Activated B cell treated with CpG ODN at 0.5 μM for 24 hours (primary cell): ENCODE measurements around the gene RAP1A. TPM values are rescaled to one million over a fixed set of nuclear protein-coding genes. Genes with fewer than 3 reads are reported as not detected.

Experiments
- ATAC-seq: fragments of 200-7000 bp; cut with Tn5 transposase; one replicate; pipeline ENCODE4 v1.10.0; 2021; ENCODE audit warnings: low read depth, mild to moderate bottlenecking, moderate library complexity
- CTCF ChIA-PET: fragments of 350-600 bp; sonication (Branson Sonifier 250); formaldehyde crosslinking; loops from one replicate; lab custom pipeline; 2021; ENCODE audit warnings: antibody characterized with exemption; lab: Charles Lee
- POLR2A ChIA-PET: fragments of 350-600 bp; sonication (Branson Sonifier 250); formaldehyde crosslinking; loops from one replicate; lab custom pipeline; 2021; ENCODE audit warnings: antibody characterized with exemption; lab: Charles Lee
- DNase-seq: peaks from one replicate; pipeline ENCODE4 v3.0.0; 2022
- H3K27ac Mint-ChIP-seq: one replicate; pipeline ENCODE4 v1.8.0; 2020; ENCODE audit warnings: mixed read lengths
- H3K27me3 Mint-ChIP-seq: one replicate; pipeline ENCODE4 v1.8.0; 2021; ENCODE audit warnings: mixed read lengths
- H3K36me3 Mint-ChIP-seq: one replicate; pipeline ENCODE4 v1.8.0; 2021; ENCODE audit warnings: low read depth, mixed read lengths
- H3K4me1 Mint-ChIP-seq: one replicate; pipeline ENCODE4 v1.8.0; 2021; ENCODE audit warnings: mixed read lengths
- H3K4me3 Mint-ChIP-seq: one replicate; pipeline ENCODE4 v1.8.0; 2020; ENCODE audit warnings: mild to moderate bottlenecking, mixed read lengths
- H3K9me3 Mint-ChIP-seq: one replicate; pipeline ENCODE4 v1.8.0; 2020; ENCODE audit warnings: mixed read lengths
- intact Hi-C: fragments of 100-400 bp; cut with micrococcal nuclease; formaldehyde crosslinking; loops from one replicate; pipeline ENCODE4 v1.15.1; 2024
- total RNA-seq: library from RNA; stranded (reverse); gene quantifications from 2 replicates; pipeline ENCODE4 v1.2.3, GENCODE V29; 2022
- TF ChIP-seq, protein P1 (sequence below): fragments of 200-600 bp; IDR thresholded peaks from one replicate; pipeline ENCODE4 v1.8.0; 2022; ENCODE audit warnings: antibody characterized with exemption, mild to moderate bottlenecking

The RAP1A gene
- total RNA-seq, 1 donor from 2014 or later, result 93.8 TPM

DNA sequence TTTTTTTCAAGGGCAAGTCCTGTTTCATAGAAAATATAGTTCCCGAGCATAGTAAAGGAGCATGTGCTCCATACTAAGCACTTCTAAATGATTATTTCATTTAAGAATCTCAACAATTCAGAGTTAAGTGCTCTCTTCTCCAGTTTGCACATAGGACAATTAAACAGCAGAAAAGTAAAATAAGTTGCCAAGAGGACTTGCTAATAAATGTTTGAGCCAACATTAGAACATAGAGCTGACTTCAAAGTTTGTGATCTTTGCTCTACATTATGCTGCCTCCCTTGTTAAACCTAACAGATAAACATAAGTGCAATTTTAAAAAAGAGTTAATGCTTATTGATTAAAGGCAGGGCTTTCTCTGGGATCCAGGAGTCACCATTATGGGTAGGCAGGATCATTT, 23.8 kb upstream of the RAP1A start:
- intact Hi-C loops, result no loop called here
- Mint-ChIP-seq H3K4me3 (no peak overlapping the region), H3K9me3 (no peaks in the 10 kb centered on the region), H3K36me3 (no peaks in the 10 kb centered on the region), H3K27me3 (no peaks in the 10 kb centered on the region), H3K4me1 (peaks cover 80% of the 10 kb centered on the region), H3K27ac (peak overlapping the region; percentile 4)
- TF ChIP-seq, protein P1, sequence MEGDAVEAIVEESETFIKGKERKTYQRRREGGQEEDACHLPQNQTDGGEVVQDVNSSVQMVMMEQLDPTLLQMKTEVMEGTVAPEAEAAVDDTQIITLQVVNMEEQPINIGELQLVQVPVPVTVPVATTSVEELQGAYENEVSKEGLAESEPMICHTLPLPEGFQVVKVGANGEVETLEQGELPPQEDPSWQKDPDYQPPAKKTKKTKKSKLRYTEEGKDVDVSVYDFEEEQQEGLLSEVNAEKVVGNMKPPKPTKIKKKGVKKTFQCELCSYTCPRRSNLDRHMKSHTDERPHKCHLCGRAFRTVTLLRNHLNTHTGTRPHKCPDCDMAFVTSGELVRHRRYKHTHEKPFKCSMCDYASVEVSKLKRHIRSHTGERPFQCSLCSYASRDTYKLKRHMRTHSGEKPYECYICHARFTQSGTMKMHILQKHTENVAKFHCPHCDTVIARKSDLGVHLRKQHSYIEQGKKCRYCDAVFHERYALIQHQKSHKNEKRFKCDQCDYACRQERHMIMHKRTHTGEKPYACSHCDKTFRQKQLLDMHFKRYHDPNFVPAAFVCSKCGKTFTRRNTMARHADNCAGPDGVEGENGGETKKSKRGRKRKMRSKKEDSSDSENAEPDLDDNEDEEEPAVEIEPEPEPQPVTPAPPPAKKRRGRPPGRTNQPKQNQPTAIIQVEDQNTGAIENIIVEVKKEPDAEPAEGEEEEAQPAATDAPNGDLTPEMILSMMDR, result no peak
- ATAC-seq (no peak), DNase-seq (no peak)
- ChIA-PET POLR2A (interaction anchor here (0.7 to 2.4 kb wide), 7 partner anchors 12 to 119 kb away, joined by 3 to 21 read pairs (median 4); partner anchors contain the start of gene RAP1A), CTCF (interaction anchor here (1.5 kb wide), 1 partner anchor 88 kb away, joined by 7 read pairs; no protein-coding TSS in a partner anchor)

DNA sequence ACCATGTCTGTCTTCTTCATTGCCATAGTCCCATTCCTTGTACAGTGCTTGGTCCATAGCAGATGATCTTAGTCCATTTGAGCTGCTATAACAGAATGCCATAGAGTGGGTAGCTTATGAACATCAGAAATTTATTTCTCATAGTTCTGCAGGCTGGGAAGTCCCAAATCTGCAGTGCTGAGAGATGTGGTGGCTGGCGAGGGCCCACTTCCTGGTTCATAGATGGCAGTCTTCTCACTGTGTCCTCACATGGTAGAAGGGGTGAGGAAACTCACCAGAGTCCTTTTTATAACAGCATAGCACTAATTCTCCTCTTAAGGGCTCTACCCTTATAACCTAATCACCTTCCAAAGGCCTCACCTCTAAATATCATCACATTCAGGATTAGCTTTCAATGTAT, 23.1 kb upstream of the RAP1A start:
- Mint-ChIP-seq H3K27me3 (no peaks in the 10 kb centered on the region), H3K4me3 (peak overlapping the region; percentile 50), H3K36me3 (no peaks in the 10 kb centered on the region), H3K27ac (peak overlapping the region; percentile 81), H3K9me3 (no peaks in the 10 kb centered on the region), H3K4me1 (peaks cover 87% of the 10 kb centered on the region)
- peak; percentile 48 for ATAC-seq
- TF ChIP-seq, protein P1, result no peak
- ChIA-PET CTCF (interaction anchor here (1.5 kb wide), 1 partner anchor 89 kb away, joined by 7 read pairs; no protein-coding TSS in a partner anchor), POLR2A (interaction anchor here (0.7 to 2.4 kb wide), 5 partner anchors 20 to 120 kb away, joined by 3 to 21 read pairs (median 14); partner anchors contain the start of gene RAP1A)
- intact Hi-C loops, result no loop called here
- DNase-seq, result no peak

DNA sequence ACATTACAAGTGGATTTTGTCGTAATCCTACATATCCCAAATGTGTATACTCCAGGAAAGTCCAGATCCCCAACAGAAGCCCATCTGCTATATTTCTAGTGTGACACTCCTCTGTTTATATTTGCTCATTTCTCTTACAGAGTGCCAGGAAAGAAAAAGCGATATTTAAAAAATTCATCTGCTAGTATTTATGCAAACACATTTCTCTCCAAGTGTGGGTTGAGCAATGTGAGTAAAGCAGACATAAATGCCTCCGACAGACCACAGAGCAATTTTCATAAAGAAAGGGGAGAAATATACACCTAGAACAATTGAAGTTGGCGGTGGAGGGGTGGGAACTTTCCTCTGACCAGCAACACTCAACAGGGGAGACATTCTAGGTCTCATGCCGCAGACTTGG, 22.2 kb upstream of the RAP1A start:
- POLR2A ChIA-PET, result interaction anchor here (0.7 kb wide), 1 partner anchor 13 kb away, joined by 3 read pairs; no protein-coding TSS in a partner anchor
- CTCF ChIA-PET, result no interaction called here
- intact Hi-C loops, result no loop called here
- no peaks in the 10 kb centered on the region for H3K9me3 Mint-ChIP-seq
- no peaks in the 10 kb centered on the region for H3K36me3 Mint-ChIP-seq
- peak overlapping the region; percentile 7 for H3K27ac Mint-ChIP-seq
- no peak overlapping the region for H3K4me3 Mint-ChIP-seq
- ATAC-seq (no peak), DNase-seq (no peak)
- no peaks in the 10 kb centered on the region for H3K27me3 Mint-ChIP-seq
- TF ChIP-seq, protein P1, result no peak
- peaks cover 91% of the 10 kb centered on the region for H3K4me1 Mint-ChIP-seq

DNA sequence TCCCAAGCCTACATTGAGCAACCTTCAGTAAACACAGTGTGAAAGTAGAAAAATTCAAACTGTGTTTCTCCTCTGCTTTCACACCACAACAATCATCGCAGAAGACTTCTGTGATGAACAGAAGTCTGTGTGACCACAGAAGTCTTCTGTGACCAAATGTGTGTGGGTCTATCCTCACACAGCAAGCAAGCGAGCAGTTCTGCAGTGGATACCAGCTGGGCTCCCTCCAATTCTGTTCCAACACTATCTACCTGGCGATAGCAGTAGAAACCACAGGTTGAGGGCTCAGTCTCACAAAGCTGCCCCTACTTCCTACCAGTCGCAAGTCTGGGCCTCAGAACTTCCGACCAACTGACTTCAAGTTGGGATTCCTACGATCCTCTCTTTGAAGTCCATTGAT, 21.0 kb upstream of the RAP1A start:
- DNase-seq, result no peak

More for the DNA sequence above, 21.0 kb upstream of the RAP1A start:
- peak overlapping the region; percentile 66 for H3K27ac Mint-ChIP-seq
- H3K9me3 Mint-ChIP-seq, result no peaks in the 10 kb centered on the region
- ChIA-PET POLR2A (interaction anchor here (0.9 to 9.2 kb wide), 2 partner anchors 20 to 25 kb away, joined by 3 to 159 read pairs; partner anchors contain the start of gene RAP1A), CTCF (no interaction called here)
- peaks cover 92% of the 10 kb centered on the region for H3K4me1 Mint-ChIP-seq
- H3K36me3 Mint-ChIP-seq, result no peaks in the 10 kb centered on the region
- intact Hi-C loops, result no loop called here
- no peak for ATAC-seq
- TF ChIP-seq, protein P1, result no peak
- H3K4me3 Mint-ChIP-seq, result peak overlapping the region; percentile 6
- H3K27me3 Mint-ChIP-seq, result no peaks in the 10 kb centered on the region
